Esophagus (tissue), 2 donors: ENCODE results near the gene CACNG7. TPM values are rescaled to one million over a fixed set of nuclear protein-coding genes. Genes with fewer than 3 reads are reported as not detected.

Experiments used
- H3K27ac ChIP-seq, 2 donors: one replicate each; pipeline ENCODE4 v1.5.1; 2013; ENCODE audit warnings: low read depth in 2 of 2, mild to moderate bottlenecking in 2 of 2, inconsistent platforms in 1 of 2, low read length in 1 of 2, moderate library complexity in 1 of 2
- H3K27me3 ChIP-seq, 2 donors: one replicate each; pipeline ENCODE4 v1.6.1; 2013; ENCODE audit warnings: low read length in 2 of 2, control low read depth in 1 of 2, mild to moderate bottlenecking in 1 of 2; ENCODE audit not compliant: insufficient read depth in 2 of 2, control insufficient read depth in 1 of 2
- H3K36me3 ChIP-seq, 2 donors: one replicate each; pipeline ENCODE4 v1.6.1; 2013; ENCODE audit warnings: low read length in 1 of 2; ENCODE audit not compliant: control insufficient read depth in 2 of 2, insufficient read depth in 2 of 2
- H3K4me1 ChIP-seq, 2 donors: one replicate each; pipeline ENCODE4 v1.6.1; 2013; ENCODE audit warnings: low read length in 1 of 2; ENCODE audit not compliant: control insufficient read depth in 2 of 2, insufficient read depth in 2 of 2
- H3K4me3 ChIP-seq, 2 donors: one replicate each; pipeline ENCODE4 v1.5.1; 2013; ENCODE audit warnings: low read length in 2 of 2, mild to moderate bottlenecking in 2 of 2, low read depth in 1 of 2, moderate library complexity in 1 of 2
- H3K9me3 ChIP-seq, 2 donors: one replicate each; pipeline ENCODE4 v1.6.1; 2013; ENCODE audit warnings: mild to moderate bottlenecking in 2 of 2, low read depth in 1 of 2, low read length in 1 of 2, moderate library complexity in 1 of 2; ENCODE audit not compliant: control insufficient read depth in 2 of 2, insufficient read depth in 1 of 2
- WGBS, 2 donors: extraction: QIAGEN DNeasy Blood & Tissue Kit; methylation state at CpG; one replicate each; pipeline ENCODE4 v1.1.7; 2013; 5-methylcytosine and 5-hydroxymethylcytosine counted together
- polyA plus RNA-seq, 2 donors: library from polyadenylated mRNA; stranded (reverse); fragments of 200-250 nt; gene quantifications; one replicate each; pipeline ENCODE4 v1.2.3, GENCODE V29; 2013
- donor health status: healthy with polysubstance abuse.
- donor health status: Bipolar disorder and iron deficiency.

CACNG7 gene
- polyA plus RNA-seq, 2 donors, result not detected

DNA sequence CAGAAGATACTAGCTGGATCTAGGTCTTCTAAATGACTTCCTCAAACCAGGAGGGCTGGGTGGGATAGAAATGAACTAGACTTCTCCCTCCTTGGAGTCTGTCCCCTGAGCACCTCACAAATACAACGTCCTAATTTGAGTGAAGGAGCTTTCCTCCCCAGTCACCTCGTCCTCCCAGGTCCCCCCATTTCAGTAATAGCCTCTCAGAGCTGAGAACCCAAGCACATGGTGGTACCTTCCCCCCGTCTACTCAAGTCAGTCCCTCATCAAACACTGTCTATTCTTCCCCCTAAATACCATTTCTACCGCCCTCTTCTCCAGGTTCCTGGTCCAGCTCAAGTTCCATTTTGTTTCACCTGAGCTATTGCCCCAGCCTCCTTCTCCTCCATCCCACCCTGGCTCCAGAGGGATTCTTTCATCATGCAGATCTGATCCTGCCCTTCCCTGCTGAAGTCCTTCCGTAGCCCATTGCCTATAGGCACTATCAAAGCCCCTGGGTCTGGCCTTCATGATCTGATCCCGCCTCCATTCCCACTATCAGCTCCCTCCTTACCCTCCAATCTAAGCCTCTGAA, 32.3 kb upstream of the CACNG7 start:
- Histone ChIP-seq H3K27ac (no peak overlapping the region), H3K4me1 (peaks cover under 1 to 6% of the 10 kb centered on the region in 2 donors), H3K4me3 (no peak overlapping the region), H3K36me3 (peaks cover 0 to 7% of the 10 kb centered on the region in 2 donors), H3K9me3 (no peaks in the 10 kb centered on the region), H3K27me3 (no peaks in the 10 kb centered on the region)
- WGBS, 2 donors, result 80 to 84% methylated on average over 5 of the region's 6 CpGs

DNA sequence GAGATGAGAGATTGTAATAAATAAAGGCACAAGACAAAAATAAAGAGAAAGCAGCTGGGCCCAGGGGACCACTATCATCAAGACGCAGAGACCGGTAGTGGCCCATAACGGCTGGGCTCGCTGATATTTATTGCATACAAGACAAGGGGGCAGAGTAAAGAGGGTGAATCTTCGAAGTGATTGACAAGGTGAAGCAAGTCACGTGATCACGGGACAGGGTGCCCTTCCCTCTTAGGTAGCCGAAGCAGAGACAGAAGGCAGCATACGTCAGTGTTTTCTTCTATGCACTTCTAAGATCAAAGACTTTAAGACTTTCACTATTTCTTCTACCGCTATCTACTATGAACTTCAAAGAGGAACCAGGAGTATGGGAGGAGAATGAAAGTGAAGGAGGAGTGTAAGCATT, 31.7 kb upstream of the CACNG7 start:
- Histone ChIP-seq H3K27ac (no peak overlapping the region), H3K27me3 (peaks cover 0 to 3% of the 10 kb centered on the region in 2 donors), H3K4me3 (no peak overlapping the region), H3K9me3 (no peaks in the 10 kb centered on the region), H3K36me3 (peaks cover 0 to 7% of the 10 kb centered on the region in 2 donors), H3K4me1 (peaks cover 4 to 12% of the 10 kb centered on the region in 2 donors)
- 63 to 66% methylated on average over 10 of the region's 10 CpGs for WGBS, 2 donors

DNA sequence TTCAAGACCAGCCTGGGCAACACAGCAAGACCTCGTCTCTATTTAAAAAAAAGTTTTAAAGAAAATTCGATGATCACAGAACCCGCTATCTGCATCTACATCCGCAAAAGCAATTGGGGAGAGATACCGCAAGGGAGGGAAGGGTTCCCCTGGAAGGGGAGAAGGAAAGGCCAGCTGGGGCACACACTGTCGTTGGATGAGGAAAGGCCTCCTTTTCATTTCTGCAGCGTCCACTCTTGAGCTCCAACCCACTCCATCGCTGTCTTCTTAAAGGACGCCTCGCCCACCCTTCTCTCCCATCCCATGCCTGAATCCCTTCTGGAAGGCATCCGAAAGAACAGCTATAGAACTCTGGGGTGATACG, 30.3 kb upstream of the CACNG7 start:
- Histone ChIP-seq H3K9me3 (no peaks in the 10 kb centered on the region), H3K4me3 (peak overlapping the region; percentile 48 to 53), H3K27ac (no peak overlapping the region), H3K36me3 (peaks cover 0 to 5% of the 10 kb centered on the region in 2 donors), H3K27me3 (peaks cover 0 to 8% of the 10 kb centered on the region in 2 donors), H3K4me1 (peaks cover 4 to 12% of the 10 kb centered on the region in 2 donors)
- WGBS, 2 donors, result 47 to 49% methylated on average over 12 of the region's 12 CpGs

DNA sequence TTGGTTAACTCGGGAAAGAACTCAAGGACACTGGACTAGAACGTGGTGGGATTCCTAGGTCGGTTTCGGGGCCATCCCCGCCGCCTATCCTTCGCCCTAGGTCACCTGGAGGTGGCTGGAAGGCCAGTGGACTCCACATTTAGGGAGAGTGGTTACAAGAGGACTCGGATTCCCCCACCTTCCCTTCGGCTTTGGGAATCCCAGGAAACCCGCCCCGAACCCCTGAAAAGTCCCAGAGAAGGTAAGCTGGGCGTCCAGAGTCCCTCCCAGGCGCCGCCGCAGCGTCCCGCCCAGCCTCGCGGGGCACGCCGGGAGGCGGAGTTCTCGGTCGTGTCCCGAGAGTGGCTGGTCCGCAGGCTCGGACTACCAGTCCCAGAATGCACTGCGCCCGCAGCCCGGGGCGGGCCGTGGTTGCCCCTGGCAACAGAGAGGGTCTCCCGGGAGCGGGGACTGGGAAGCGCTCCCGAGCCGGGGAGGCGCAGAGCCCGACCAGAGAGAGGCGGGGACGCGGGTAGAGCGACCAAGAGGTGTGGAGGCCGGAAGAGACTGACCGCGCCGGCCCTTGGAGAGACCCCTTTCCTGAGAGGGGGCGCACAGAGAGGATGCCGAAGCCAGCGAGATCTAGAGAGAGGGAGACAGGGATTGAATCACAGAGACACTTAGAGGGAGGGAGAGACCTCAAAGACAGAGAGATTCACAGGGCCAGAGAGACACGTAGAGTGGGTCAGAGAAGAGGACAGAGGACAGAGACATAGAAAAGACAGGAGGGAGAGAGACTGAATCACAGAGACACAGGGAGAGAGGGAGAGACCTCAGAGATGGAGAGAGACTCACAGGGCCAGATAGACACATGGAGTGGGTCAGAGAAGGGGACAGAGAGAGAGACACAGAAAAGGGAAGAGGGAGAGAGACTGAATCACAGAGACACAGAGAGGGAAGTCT, 29.7 kb upstream of the CACNG7 start:
- H3K4me3 ChIP-seq, result peak overlapping the region; percentile 48 to 53
- H3K4me1 ChIP-seq, result peaks cover 4 to 12% of the 10 kb centered on the region in 2 donors

DNA sequence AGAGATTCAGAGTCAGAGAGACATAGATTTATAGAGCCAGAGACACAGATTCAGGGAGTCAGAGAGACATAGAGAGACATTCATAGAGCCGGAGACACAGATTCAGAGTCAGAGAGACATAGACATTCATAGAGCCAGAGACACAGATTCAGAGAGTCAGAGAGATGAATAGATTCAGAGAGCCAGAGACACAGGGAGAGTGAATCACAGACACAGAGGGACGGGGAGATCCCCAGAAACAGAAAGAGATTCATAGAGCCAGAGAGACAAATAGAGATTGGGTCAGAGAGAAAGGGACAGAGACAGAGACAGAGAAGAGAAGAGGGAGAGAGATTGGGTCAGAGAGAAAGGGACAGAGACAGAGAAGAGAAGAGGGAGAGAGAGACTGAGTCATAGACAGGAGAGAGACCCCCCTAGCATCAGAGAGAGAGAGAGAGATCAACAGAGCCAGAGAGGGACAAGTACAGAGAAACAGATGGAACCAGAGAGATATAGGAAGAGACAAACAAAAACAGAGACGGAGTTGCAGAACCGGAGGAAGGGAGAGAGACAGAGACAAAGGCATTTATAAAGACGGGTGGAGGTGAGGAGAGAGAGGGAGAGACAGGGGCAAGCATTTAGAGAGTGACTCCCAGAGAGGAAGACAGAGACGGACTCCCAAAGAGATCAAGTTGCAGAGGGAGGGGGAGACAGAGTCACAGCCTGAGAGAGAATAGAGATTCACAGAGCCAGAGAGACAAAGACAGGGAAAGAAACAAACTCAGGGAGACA, 28.2 kb upstream of the CACNG7 start:
- H3K4me3 ChIP-seq, result no peak overlapping the region
- H3K9me3 ChIP-seq, result no peaks in the 10 kb centered on the region
- no peaks in the 10 kb centered on the region for H3K36me3 ChIP-seq
- 27 to 31% methylated on average over 6 of the region's 6 CpGs for WGBS, 2 donors
- H3K4me1 ChIP-seq, result peaks cover 4 to 12% of the 10 kb centered on the region in 2 donors
- peaks cover 0 to 14% of the 10 kb centered on the region in 2 donors for H3K27me3 ChIP-seq
- no peak overlapping the region for H3K27ac ChIP-seq

More for the DNA sequence above, 29.7 kb upstream of the CACNG7 start:
- WGBS, 2 donors, result 1 to 2% methylated on average over 50 to 51 of the region's 51 CpGs
- Histone ChIP-seq H3K27me3 (peaks cover 0 to 14% of the 10 kb centered on the region in 2 donors), H3K27ac (no peak overlapping the region), H3K9me3 (no peaks in the 10 kb centered on the region), H3K36me3 (no peaks in the 10 kb centered on the region)

DNA sequence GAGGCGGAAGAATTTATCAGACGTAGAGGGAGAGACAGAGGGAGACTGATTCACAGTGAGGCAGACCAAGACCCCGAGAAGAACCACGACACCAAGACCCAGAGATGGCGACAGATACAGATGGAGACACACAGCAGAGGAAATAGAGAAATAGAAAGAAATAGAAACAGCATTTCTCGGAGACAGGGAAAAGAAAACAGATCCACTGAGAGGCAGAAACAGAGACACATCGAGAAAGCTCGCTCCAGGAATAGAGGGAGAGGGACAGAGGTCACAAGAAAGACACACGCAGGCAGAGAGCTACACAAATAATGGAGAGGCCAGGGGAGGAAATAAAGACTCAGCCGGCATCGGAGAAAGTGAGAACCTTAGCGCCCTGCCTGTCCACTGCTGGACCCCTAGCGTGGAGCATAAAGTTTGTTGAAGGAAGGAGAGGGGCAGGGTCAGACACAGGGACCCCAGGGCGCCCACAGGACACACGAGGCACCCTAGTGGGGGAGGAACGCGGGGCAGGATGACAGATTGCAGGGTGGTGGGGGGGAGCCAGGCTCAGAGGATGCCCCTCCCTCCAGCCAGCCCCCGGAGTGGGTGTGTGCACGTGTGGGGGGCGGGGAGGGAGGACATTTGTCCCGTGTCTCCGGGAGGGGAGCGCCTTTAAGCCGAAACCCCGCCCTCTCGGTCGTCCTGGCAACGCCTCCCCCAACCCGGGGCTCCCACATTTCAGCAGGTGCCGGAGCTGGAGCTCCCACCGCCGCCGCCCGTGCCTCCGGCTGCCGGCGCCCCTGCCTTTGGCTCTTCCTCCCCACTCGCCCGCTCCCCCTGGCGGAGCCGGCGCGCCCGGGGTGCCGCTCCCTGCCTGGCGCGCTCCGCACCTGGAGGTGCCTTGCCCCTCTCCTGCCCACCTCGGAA, 27.3 kb upstream of the CACNG7 start, which contains the start of gene PRKCG:
Gene PRKCG, plus strand, starts transcription at position 716 of the 909 bp plus-strand sequence. CDS start 298 bp downstream, outside the sequence.
- H3K36me3 ChIP-seq, result no peaks in the 10 kb centered on the region
- WGBS, 2 donors, result 2 to 4% methylated on average over 22 to 49 of the region's 49 CpGs
- peaks cover 4 to 12% of the 10 kb centered on the region in 2 donors for H3K4me1 ChIP-seq
- H3K27ac ChIP-seq, result no peak within 1 kb of the TSS
- H3K4me3 ChIP-seq, result peak within 1 kb of the TSS in 1 of 2 donors; percentile 9
- H3K27me3 ChIP-seq, result peaks cover 0 to 14% of the 10 kb centered on the region in 2 donors
- H3K9me3 ChIP-seq, result no peaks in the 10 kb centered on the region

DNA sequence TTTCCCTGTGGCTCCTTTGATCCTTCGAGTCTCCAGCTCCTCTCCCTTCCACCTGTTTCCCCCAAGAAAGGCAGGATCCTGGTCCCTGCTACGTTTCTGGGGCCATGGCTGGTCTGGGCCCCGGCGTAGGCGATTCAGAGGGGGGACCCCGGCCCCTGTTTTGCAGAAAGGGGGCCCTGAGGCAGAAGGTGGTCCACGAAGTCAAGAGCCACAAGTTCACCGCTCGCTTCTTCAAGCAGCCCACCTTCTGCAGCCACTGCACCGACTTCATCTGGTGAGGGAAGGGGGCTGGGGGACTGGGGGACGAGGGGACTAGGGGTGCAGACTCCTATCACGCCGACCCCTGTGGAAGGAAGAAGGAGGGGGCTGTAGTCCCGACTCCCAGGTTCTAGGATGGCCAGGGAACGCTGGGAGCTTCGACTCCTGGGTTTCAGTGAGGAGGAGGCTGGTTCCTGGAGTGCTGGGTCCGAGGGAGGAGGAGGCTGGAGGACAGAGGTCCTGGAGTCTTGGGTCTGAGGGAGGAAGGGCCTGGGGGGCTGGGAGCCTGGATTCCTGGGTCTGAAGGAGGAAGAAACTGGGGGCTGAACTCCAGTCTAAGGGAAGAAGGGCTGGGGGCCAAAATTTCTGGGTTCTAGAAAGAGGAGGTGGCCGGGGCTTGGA, 26.6 kb upstream of the CACNG7 start:
- H3K4me1 ChIP-seq, result peaks cover 4 to 12% of the 10 kb centered on the region in 2 donors
- no peaks in the 10 kb centered on the region for H3K36me3 ChIP-seq
- peaks cover 0 to 14% of the 10 kb centered on the region in 2 donors for H3K27me3 ChIP-seq
- H3K9me3 ChIP-seq, result no peaks in the 10 kb centered on the region
- H3K4me3 ChIP-seq, result no peak overlapping the region
- no peak overlapping the region for H3K27ac ChIP-seq
- WGBS, 2 donors, result 7 to 9% methylated on average over 18 of the region's 18 CpGs

DNA sequence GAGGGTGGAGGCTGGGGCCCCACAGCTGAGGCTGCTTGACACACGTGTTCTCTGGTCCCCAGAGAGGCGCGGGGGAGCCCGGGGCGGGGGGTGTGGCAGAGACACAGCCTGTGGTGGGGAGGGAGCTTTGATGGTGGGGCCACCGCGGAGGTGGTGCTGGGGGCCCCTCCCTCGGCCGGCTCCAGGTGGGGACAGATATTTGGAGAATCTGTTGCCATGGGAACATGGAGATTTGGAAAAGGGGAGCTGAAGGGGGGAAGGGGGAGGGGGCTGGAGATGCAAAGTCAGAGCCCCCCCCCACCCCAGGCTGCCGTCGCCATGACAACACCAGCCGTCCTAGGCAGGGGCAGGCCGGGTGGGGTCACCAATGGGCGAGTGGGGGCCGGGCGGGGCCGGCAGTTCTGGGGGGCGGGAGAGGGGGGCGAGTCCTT, 25.8 kb upstream of the CACNG7 start:
- WGBS, 2 donors, result 0 to 3% methylated on average over 6 to 18 of the region's 19 CpGs
- Histone ChIP-seq H3K9me3 (no peaks in the 10 kb centered on the region), H3K27ac (no peak overlapping the region), H3K4me3 (no peak overlapping the region), H3K4me1 (peaks cover 4 to 12% of the 10 kb centered on the region in 2 donors), H3K36me3 (no peaks in the 10 kb centered on the region), H3K27me3 (peaks cover 0 to 14% of the 10 kb centered on the region in 2 donors)
